Chondrocyte (in vitro differentiated cells): ENCODE results near the gene KCNQ1OT1. TPM values are rescaled to one million over a fixed set of nuclear protein-coding genes. Genes with fewer than 3 reads are reported as not detected.

Experiments
- DNase-seq: peaks from one replicate; pipeline ENCODE4 v3.0.0; 2021; ENCODE audit warnings: mixed read lengths, low spot score
- H3K27ac Mint-ChIP-seq: one replicate; pipeline ENCODE4 v1.8.0; 2021; ENCODE audit warnings: mild to moderate bottlenecking, moderate library complexity, mixed read lengths; ENCODE audit not compliant: unreplicated experiment
- H3K27me3 Mint-ChIP-seq: 2 replicates; pipeline ENCODE4 v1.8.0; 2021; ENCODE audit warnings: low read depth, mixed read lengths
- H3K36me3 Mint-ChIP-seq: 2 replicates; pipeline ENCODE4 v1.8.0; 2021; ENCODE audit warnings: low read depth, mixed read lengths
- H3K4me1 Mint-ChIP-seq: 2 replicates; pipeline ENCODE4 v1.8.0; 2021; ENCODE audit warnings: low read depth, mild to moderate bottlenecking, mixed read lengths
- H3K4me3 Mint-ChIP-seq: one replicate; pipeline ENCODE4 v1.8.0; 2021; ENCODE audit warnings: mild to moderate bottlenecking, moderate library complexity, mixed read lengths; ENCODE audit not compliant: unreplicated experiment
- H3K9me3 Mint-ChIP-seq: 2 replicates; pipeline ENCODE4 v1.8.0; 2021; ENCODE audit warnings: low read depth, mixed read lengths
- CTCF ChIP-seq: fragments of 200-600 bp; sonication (generic); IDR thresholded peaks from 2 replicates; pipeline ENCODE4 v1.5.0; 2021; ENCODE audit warnings: antibody characterized with exemption, mild to moderate bottlenecking, moderate library complexity
- total RNA-seq: library from RNA; stranded (reverse); gene quantifications from 3 replicates; pipeline ENCODE4 v1.2.1, GENCODE V29; 2021

KCNQ1OT1 gene
- total RNA-seq, 1 donor from 2014 or later, result 2.5 TPM

DNA sequence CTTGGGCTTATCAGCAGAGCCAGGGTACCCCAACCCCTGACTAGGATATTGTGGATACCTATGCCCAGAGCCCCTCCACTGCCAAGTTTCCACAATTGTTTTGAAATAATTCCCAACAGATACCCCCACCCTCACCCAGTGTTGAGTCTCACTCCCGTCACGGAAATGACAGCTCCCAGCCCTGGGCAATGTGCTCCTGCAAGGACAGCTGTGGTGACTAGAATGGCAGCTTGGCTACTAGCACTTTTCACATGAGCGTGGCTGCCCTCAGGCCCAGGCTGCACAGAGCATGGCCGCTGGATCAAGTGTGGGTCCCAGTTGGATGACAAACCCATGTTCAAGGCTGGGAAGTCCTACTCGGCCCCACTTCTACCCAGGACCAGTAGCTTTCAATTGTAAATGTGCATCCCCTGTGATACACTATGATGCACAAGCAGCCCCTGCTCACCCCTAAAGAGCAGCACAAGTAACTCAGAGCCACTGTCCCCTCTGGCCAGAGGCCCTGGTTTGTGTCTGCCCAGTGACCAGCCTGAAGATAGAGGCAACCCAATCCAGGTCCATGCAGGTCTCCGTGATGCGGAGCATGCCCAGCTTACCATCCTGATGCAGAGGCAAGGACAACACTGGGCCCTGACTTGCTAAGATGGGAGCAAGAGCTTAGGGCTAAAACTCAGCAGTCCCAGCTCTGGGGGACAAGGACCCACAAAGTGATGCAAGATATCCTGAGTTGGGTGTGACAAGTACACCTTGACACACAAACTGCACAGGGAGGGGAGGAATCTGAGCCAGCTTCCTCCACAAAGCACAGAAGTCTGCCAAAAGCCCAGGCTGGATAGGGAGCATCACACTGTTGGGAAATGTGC lies 13.2 kb downstream of the KCNQ1OT1 start:
- no peak for TF ChIP-seq CTCF
- peaks cover 8% of the 10 kb centered on the region for H3K4me1 Mint-ChIP-seq

GRCh38 chr11:2685566-2686359 lies 14.0 kb downstream of the KCNQ1OT1 start:
- H3K27ac Mint-ChIP-seq, result no peak overlapping the region
- peaks cover 3% of the 10 kb centered on the region for H3K36me3 Mint-ChIP-seq
- H3K4me3 Mint-ChIP-seq, result no peak overlapping the region
- DNase-seq, result peak; percentile 68
- no peaks in the 10 kb centered on the region for H3K27me3 Mint-ChIP-seq
- no peak for TF ChIP-seq CTCF
- H3K9me3 Mint-ChIP-seq, result no peaks in the 10 kb centered on the region
- H3K4me1 Mint-ChIP-seq, result peaks cover 6% of the 10 kb centered on the region

More for the DNA sequence above, 13.2 kb downstream of the KCNQ1OT1 start:
- Mint-ChIP-seq H3K9me3 (no peaks in the 10 kb centered on the region), H3K27me3 (no peaks in the 10 kb centered on the region), H3K4me3 (no peak overlapping the region), H3K36me3 (peaks cover 3% of the 10 kb centered on the region), H3K27ac (no peak overlapping the region)
- peak; percentile 54 for DNase-seq

DNA sequence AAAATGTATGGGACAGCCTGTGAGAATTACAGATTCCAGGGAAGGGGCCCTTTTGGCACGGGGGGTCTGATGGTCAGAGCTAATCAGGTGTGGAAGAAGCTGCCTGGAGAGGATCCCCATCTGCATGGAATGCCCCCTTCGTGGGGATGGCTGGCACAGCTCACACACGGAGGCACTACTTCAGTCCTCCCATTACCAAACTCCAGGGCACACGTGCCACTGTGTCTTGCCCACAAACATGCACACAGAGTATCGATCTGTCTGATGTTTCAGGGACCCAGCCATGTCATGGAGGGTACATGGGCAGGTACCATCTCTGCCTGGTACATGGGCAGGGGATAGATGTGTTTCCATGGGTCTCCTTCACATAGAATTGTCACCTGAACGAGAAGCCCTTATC lies 14.7 kb downstream of the KCNQ1OT1 start:
- Mint-ChIP-seq H3K9me3 (no peaks in the 10 kb centered on the region), H3K4me3 (no peak overlapping the region), H3K36me3 (peaks cover 1% of the 10 kb centered on the region), H3K27ac (no peak overlapping the region), H3K4me1 (peaks cover 2% of the 10 kb centered on the region), H3K27me3 (no peaks in the 10 kb centered on the region)
- DNase-seq, result peak; percentile 38
- no peak for TF ChIP-seq CTCF

- DNase-seq, result peak; percentile 37
- TF ChIP-seq CTCF, result no peak
- Mint-ChIP-seq H3K36me3 (no peaks in the 10 kb centered on the region), H3K4me3 (no peak overlapping the region), H3K4me1 (no peaks in the 10 kb centered on the region), H3K27me3 (no peaks in the 10 kb centered on the region), H3K27ac (no peak overlapping the region), H3K9me3 (no peaks in the 10 kb centered on the region)
These were observed 15.2 kb downstream of the KCNQ1OT1 start for GRCh38 chr11:2684581-2684980.

DNA sequence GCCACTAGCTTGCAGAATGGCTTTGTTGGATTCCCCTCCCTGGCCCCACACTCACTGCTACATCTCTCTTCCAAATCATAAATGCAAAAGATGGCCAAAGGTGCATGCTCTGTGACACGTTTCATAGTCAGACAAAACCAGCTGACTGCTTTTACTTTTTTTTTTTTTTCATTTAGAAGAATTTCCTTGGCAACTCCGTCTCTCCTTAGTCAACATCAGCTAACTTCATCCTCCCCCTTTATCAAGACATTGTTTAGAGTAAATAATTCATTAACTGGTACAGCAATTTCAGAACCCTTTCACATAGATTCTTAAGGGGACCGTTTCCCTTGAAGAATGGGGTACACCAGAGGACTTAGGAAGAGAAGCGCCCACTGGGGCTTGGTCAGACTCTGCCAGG lies 16.0 kb downstream of the KCNQ1OT1 start:
- TF ChIP-seq CTCF, result no peak
- Mint-ChIP-seq H3K4me1 (no peaks in the 10 kb centered on the region), H3K27me3 (no peaks in the 10 kb centered on the region), H3K9me3 (no peaks in the 10 kb centered on the region), H3K27ac (no peak overlapping the region), H3K4me3 (no peak overlapping the region), H3K36me3 (no peaks in the 10 kb centered on the region)
- no peak for DNase-seq
